GM18909 (cell line): Measurements from ENCODE around the gene SMNDC1.
"Not testable (repeated sequence)": the region's sequence is repeated elsewhere in the genome, so short reads cannot be mapped to it uniquely, and the experiment has no call there.

Experiments used
- ATAC-seq: cut with Tn5 transposase; IDR thresholded peaks from one replicate; pipeline ENCODE4 v1.9.1; 2021; ENCODE audit warnings: mild to moderate bottlenecking; ENCODE audit not compliant: unreplicated experiment, poor library complexity

Gene SMNDC1

DNA sequence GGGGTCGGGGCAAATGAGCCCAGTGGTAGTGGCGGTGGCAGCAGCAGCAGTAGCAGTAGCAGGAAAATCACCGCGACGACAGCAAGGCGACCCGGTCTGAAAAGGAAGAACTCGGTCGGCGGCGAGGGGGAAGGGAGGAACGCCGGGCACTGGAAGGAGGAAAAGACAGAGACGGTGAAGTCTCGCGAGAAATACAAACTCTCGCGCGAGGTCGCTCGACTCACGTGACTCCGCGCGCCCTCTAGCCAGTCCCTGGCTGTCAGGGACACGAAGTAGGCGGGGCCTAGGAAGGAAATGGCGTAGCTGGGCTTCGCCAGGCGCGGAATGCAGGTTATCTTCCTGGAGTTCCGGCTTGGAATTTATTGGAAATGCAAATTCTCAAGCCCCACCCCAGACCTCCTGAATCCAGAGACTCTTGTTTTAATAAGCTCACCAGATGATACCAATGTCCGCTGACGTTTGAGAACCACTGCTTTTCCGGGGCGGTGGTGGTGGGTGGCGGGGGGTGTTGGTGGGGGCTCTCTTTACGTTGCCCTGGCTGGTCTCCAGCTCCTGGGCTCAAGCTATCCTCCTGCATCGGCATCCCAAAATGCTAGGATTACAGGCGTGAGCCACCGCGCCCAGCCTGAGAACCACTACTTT is at the start of gene SMNDC1:
TSS of gene SMNDC1 (minus strand) at position 141 of the 642 bp plus-strand sequence. CDS start 1,333 bp downstream, outside the sequence.
- ATAC-seq: peak; percentile 94

DNA sequence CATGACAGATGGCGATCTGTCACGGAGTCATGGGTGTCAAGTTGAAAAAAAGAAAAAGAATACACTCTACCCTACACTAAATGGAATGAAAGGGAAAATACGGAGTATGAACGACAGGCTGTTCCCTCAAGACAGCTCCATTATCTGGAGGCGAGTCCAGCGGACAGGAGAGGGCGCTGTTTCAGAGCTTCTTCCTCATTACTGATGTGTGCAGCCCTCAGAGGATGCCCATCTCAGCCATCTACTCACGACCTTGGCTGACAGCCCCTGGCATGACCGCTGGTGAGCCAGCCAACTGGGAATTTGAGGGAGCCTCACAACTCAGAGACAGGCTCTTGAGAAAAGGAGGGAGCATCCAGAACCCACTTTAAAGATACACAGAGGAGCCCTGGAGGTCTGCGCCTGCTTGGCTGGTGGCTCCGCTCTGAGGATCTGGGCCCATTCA is 49.6 kb upstream of the SMNDC1 start:
- peak; percentile 26 for ATAC-seq

- ATAC-seq: no peak
Measured at GRCh38 chr10:110353244-110354119, 48.8 kb upstream of the SMNDC1 start.

DNA sequence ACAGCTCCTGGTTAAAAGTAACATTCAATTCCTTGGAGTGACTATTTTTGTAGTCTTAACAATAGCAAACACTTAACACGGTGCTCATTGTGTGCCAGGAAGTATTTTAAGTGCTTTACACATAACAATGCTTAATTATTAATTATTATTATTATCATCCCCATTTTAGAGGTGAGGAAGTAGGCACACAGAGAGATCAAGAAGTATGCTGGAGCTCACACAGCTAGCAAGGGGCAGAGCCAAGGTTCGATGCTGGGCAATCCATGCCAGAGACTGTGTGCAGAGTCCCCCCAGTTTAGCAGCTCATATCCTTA is 48.2 kb upstream of the SMNDC1 start:
- ATAC-seq: no peak

- ATAC-seq: no peak
Measured at GRCh38 chr10:110350812-110351211, 46.1 kb upstream of the SMNDC1 start.

DNA sequence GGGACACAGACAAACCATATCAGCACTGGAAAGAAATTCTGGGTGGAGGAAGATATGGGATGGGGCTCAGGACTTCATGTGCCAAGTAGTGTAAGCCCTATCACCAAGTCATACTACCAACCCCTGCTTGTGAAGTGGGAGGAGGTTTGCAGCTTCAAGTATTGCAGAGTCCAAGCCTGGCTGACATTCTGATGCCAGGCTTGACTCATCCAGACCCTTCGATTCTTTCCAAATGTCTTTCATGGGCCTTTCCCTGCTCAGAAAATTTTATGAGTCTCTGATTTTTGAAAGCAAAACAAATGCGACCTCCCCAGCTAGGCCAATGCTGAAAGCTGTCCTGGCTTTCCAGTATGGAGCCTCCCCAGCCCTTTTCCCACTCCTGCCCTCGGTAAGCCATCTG is 45.1 kb upstream of the SMNDC1 start:
- ATAC-seq: no peak

GRCh38 chr10:110349386-110349785 is 44.7 kb upstream of the SMNDC1 start:
- no peak for ATAC-seq

DNA sequence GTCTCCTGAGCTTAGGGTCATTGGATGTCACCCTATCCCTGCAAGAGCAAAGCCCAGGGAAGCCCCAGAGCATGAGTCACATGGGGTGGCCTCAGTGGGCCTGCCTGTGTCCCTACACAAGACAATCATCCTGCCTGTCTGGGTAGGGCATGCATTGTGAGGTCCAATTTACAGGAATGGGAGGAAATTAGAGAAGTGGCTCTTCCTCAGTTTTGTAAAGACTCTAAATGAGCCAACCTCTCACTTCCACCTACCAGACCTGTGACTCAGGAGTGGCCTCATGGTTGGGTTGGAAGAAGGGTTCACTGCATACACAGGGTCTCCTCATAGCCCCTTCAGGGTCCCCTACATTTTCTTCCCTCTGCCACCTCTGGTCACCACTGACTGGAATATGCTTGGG is 43.6 kb upstream of the SMNDC1 start:
- ATAC-seq: no peak

- ATAC-seq: no peak
Measured at GRCh38 chr10:110346914-110347313, 42.2 kb upstream of the SMNDC1 start.

DNA sequence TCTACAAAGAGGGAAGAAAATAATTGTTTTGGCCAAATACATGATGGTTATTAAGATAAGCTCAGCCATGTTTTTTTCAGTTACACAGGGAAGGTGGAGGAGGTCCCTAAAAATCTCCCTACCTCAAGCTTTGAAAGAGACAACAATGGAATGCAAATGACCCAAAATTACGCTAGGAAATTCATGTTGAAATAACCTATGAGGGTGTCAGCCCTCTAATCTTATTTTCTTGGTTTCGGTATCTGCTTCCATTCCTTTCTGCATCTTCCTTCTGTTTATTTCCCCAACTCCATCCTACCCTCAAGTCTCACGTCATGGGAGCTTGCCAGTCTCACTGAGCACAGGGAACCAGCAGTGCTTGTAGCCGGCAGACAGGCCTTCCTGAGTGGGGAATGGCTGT is 40.6 kb upstream of the SMNDC1 start:
- ATAC-seq: no peak

GRCh38 chr10:110344622-110345021 is 39.9 kb upstream of the SMNDC1 start:
- no peak for ATAC-seq

DNA sequence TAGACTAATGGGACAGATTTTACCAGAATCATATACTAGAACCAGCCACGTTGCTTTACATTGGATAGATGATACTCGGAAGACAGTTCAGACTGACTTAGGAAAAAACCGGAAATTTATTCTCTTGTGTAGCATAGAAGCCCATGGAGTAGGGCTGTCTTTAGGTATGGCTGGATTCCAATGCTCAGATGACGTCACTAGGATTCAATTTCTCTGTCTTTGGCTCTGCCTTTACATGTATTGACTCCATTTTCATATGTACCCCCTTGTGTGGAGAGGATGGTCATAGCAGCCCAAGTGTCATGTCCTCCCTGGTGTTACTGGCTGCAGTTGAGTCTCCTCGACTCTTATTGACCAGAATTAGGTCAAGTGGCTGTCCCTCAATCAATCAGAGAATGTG is 39.2 kb upstream of the SMNDC1 start:
- no peak for ATAC-seq

GRCh38 chr10:110340816-110341215 is 36.1 kb upstream of the SMNDC1 start:
- no peak for ATAC-seq

- no peak for ATAC-seq
Measured at GRCh38 chr10:110340122-110340521, 35.4 kb upstream of the SMNDC1 start.

DNA sequence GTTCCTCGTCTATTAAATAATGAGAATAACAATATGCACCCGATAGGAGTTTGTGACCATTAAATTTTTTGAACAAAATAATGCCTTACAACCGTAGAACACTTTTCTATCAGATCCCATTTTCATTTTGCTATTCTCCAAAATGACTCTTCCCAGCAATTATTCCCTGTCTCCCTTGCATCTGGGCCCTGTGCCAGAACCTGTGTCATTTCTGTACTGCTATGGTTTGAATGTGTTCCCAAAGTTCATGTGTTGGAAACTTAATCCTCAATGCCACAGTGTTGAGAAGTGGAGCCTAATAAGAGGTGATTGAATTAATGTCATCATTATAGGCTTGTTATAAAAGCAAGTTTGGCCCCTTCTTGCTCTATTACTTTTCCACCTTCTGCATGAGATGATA is 33.2 kb upstream of the SMNDC1 start:
- no peak for ATAC-seq

GRCh38 chr10:110337401-110337800 is 32.7 kb upstream of the SMNDC1 start:
- ATAC-seq: no peak

DNA sequence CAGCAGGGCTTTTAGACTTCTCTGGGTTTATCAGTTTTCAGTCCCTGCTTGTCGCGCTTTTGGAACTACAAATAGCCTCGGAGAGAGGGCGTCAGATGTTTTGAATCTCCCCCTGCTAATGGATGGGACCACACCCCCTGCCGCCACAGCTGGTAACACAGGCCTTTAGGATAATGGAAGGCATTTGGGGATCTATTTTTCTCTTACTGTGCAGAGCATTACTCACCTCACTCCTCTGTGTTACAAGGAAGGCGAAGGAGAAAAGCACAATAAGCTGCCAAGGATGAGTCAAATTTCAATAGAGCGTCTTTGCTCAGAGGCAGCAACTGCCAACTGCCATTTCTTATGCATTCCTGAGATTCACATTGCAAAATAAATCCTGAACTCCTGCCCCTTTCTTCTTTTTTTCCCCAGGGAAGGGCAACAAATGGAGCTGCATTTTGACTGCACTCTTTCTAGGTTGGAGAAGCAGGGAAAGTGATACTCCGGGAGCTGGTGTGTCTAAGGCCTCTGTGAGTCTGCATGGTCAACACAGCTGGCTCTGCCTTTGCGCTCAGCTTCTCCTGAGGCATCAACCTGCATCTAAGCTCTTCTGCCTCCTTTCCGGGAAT is 31.5 kb upstream of the SMNDC1 start:
- ATAC-seq: no peak

DNA sequence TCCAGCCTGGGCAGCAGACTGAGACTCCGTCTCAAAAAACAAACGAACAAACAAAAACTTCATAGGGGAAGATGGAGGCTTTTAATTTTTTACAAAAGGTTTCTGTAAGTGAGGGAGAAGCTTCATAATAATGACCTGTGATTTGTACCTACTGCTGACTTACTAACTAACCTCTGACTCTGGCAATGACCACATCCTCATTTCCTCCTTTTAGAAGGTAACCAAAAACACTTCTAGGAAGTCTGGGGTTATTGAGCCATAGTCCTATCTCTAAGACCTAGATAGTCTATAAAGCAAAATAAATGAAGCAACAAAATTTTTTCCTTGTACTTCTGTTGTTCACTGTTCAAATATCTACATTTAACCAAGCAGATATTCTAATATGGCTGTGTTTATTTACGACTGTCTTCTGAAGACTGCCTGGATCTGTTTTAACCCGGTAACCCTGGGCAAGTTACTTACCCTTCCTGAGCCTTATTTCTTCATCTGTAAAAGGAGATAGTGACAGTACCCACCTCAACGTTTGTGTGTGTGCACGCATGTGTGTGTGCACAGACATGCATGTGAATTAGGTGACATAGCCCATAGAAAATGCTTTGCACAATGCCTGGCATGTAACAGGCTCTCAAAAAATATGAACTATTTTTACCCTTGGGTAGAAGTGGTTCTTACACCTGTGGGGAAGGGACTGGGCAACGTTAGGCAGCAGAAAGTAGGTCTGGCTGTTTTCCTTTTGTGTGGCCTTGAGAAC is 30.8 kb upstream of the SMNDC1 start:
- ATAC-seq: no peak

GRCh38 chr10:110334061-110334656 is 29.4 kb upstream of the SMNDC1 start:
- no peak for ATAC-seq

DNA sequence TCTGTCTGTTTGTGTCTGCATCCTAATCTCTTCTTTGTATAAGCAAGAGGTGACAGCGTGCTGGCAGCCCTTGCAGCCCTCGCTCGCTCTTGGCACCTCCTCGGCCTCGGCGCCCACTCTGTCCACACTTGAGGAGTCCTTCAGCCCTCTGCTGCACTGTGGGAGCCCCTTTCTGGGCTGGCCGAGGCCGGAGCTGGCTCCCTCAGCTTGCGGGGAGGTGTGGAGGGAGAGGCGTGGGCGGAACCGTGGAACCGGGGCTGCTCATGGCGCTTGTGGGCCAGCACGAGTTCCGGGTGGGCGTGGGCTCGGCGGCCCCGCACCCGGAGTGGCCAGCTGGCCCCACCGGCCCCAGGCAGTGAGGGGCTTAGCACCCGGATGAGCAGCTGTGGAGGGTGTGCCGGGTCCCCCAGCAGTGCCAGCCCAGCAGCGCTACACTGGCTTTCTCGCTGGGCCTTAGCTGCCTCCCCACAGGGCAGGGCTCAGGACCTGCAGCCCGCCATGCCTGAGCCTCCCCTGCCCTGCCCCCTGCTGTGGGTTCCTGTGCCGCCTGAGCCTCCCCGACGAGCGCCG is 26.6 kb upstream of the SMNDC1 start:
- not testable (repeated sequence) for ATAC-seq
